GM12874 (cell line): ENCODE results near the gene CCDC187.

ENCODE experiments used
- TF ChIP-seq, protein P1 (sequence below): IDR thresholded peaks from 2 replicates; pipeline ENCODE4 v1.5.1; 2011; ENCODE audit warnings: low read depth, mild to moderate bottlenecking, control low read depth, low read length, moderate library complexity; ENCODE audit not compliant: insufficient read depth

Gene CCDC187

DNA sequence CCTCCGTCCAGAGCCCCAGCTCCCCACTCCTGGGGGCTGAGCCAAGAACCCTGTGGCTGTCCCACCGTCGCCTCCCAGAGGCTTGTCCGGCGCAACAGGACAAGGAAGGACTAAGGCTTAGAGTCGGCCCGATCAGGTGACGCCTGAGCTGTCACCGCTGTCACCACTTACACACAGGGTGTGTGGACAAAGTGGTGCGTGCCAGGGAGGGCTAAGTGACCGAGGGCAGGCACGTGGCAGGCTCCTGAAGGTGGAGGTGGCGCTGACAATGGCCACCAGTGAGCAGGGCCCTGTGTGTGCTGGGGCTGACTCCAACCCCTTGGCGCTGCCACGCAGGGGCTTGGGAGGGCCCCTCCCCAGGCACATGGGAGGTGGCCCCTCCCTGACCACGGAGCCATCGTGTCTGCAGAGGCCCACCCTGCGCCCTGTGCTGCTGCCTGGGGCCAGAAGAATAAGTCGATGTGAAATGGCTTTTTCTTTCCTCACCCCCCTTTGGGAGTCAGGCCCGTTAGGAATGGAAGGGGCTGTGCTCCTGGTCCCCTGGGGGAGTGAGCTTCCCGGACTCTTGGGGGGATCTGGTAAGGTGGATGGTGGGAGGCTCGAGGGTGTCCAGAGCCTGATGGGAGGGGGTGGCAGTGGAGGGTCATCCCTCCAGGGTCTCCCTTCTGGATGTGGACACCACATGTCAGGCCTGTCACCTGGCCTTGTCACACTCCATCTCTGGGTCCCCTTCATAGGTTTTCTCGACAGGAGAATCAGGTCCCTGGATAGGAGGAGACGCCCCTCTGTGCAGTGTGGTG lies 20.8 kb upstream of the CCDC187 start:
- TF ChIP-seq, protein P1, sequence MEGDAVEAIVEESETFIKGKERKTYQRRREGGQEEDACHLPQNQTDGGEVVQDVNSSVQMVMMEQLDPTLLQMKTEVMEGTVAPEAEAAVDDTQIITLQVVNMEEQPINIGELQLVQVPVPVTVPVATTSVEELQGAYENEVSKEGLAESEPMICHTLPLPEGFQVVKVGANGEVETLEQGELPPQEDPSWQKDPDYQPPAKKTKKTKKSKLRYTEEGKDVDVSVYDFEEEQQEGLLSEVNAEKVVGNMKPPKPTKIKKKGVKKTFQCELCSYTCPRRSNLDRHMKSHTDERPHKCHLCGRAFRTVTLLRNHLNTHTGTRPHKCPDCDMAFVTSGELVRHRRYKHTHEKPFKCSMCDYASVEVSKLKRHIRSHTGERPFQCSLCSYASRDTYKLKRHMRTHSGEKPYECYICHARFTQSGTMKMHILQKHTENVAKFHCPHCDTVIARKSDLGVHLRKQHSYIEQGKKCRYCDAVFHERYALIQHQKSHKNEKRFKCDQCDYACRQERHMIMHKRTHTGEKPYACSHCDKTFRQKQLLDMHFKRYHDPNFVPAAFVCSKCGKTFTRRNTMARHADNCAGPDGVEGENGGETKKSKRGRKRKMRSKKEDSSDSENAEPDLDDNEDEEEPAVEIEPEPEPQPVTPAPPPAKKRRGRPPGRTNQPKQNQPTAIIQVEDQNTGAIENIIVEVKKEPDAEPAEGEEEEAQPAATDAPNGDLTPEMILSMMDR, result no peak

DNA sequence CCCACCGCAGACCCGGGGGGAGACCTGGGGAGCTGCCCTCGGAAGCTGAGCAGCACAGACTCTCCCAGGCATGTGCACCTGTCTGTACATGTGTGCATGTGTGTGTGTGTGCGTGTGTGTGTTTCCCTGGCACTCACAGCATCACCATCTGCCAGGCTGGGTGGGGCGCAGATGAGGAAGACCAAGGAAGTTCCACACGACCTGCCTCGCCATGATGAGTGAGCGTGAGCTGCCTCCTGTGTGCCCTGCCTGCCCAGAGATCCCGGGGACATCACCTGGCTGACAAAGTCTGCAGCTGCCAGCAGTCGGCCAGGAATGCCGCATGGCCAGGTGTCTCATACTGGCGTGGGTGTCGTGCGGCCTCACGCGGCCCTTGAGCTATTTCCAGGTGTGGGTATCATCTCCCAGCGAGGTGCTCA lies 19.5 kb upstream of the CCDC187 start:
- TF ChIP-seq, protein P1, result no peak

DNA sequence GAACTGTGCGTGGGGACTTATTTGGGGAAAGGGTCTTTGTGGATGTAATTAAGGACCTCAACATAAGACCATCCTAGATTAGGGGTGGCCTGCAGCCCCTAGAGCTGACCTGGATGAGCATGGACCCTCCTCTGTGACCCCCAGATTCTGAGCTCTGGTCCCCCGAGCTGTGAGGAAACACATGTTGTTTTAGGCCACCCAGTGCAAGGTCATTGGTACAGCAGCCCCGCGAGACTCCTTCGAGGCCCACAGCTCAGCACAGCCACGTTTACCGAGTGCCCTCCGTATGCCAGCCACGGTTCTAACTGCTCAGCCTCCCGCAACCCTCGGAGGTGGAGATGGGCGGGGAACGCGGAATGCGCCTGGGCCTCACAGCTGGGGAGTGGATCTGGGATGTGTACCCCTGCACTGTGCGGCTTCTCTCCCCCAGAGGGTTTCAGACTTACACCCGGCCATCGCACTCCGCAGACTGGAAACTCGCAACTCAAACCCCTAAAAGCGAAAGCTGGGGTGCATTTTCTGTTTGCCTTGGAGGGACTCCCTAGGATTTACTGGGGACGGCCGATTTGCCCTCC lies 18.9 kb upstream of the CCDC187 start:
- TF ChIP-seq, protein P1, result no peak

DNA sequence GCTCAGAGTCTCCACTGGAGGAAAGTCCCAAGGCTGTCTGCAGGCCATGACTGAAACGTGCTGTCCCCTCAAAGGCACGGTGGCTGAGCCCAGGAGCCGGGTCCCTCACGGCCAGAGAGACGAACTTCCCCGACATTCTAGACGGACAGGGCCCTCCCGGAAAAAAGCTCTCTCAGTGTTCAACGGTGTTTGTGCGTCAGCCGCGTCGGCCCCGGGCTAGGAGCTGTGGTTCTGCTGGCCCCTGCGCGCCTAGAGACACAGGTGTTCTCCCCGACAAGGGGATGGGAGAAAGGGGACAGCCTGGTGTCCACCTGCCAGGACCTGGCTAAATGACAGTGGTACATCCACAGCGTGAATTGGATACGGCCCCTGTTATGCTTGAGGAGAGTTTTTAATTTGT lies 17.7 kb upstream of the CCDC187 start:
- TF ChIP-seq, protein P1, result no peak

DNA sequence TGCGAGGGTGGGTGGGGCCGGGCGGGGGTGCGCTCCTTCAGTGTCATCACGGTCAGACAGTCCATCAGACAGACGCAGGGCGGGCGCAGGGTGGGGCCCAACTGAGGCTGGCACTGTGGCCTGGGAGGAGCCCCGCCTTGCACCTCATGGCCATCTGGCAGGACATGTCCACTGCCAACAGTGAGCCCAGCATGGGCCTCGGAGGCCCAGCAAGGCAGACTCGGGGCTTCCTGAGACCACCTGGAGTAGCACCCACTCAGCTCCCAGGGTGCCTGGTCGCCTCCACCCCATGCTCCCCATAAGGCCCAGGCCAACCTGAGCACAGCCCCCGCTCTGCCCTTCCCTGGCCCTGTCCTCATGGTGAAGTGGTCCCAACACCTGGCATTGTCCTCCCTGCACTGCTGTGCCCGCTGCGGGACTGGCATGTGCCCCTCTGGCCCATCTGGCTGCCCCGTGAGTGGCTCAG lies 14.9 kb upstream of the CCDC187 start:
- TF ChIP-seq, protein P1, result no peak

DNA sequence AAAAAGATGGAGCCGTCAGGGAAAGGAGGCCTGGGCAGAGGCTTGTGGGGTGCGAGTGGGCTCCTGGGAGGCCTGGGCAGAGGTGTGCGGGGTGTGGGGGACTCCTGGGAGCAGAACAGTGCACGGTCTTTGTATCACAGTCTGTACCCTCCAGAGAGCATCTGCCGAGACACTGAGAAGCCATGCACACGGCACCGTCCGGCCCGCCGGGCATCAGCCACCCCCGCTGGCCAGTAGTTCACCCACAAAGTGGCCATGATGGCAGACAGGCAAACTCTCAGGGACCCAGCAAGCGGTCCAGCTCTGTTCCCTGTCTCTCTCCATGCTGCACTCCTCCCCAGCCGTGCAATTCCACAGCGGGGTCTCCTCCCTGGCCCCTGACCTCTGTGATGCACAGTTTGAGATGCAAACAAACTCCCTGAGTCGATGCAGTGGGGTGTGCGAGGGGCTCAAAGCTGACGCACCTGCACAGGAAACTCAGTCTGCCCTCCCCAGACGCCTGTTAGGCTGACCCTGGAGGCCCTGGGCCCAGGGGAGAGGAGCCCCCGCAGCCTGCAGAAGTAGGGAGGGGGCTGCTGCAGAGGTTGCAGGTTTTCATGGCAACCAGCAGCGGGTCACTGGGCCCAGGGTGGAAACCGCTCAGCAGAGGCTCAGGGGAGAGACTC lies 14.3 kb upstream of the CCDC187 start:
- TF ChIP-seq, protein P1, result no peak

DNA sequence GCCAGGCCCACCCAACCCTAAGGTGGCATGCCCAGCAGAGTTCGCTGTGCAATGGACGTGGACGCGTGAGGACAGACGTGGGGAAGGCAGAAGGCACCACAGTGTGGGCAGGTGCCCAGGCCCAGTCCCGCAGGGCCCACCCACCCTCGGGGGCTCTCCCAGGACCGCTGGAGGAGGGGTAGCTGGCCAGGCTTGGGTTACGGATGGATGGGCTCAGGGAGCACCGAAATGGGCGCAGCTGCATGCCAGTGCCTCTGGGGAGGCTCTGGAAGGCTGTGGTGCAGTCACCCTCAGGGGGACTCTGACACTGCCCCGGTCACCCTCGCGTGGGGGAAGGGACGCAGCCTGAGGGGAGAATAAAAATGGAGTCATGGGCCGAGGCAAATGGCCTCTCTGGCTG lies 13.8 kb upstream of the CCDC187 start:
- TF ChIP-seq, protein P1, result no peak
